GM12873 (cell line): Measurements from ENCODE around the gene RAB34.
A peak's percentile ranks its signal among the peaks of the same experiment; 100 is the strongest.

ENCODE experiments used
- CTCF ChIP-seq: IDR thresholded peaks from 2 replicates; pipeline ENCODE4 v1.5.1; 2012; ENCODE audit warnings: low read depth, mild to moderate bottlenecking, moderate library complexity, low read length, control low read depth; ENCODE audit not compliant: insufficient read depth; ENCODE audit errors: missing control alignments

The RAB34 gene

GRCh38 chr17:28722417-28723158, 4.9 kb upstream of the RAB34 start:
- no peak for TF ChIP-seq CTCF

DNA sequence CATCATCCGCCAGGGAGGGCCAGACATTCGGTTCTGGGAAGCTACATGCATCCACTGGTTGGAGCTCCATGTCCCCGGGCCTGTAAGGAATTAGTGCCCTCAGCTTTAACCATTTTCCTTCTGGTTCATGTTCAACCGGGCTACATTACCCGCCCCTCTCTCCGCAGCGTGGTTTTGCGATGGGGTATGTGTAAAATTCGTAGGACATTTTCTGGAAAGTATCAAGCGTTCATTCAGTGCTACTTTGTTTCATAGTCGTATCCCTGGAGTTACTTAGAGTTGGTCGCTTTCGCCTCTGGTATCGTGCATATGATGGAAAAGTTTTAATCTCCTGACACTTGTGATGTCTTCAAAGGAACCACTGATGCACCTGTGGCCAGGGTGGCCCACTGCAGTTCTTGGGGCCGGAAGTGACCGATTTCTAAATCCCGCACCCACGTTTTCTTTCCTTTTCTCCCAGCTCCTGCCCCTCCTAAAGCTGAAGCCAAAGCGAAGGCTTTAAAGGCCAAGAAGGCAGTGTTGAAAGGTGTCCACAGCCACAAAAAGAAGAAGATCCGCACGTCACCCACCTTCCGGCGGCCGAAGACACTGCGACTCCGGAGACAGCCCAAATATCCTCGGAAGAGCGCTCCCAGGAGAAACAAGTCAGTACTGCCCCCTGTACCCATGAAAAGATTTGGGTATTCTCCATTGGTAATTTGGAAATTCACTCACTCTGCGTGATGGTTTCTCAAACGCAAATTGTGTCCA, 2.8 kb upstream of the RAB34 start:
- TF ChIP-seq CTCF = peak; percentile 24

- TF ChIP-seq CTCF = no peak
Observed at GRCh38 chr17:28719021-28719433, 1.4 kb upstream of the RAB34 start.

- no peak for TF ChIP-seq CTCF
Observed at GRCh38 chr17:28718333-28719020, 809 bp upstream of the RAB34 start.

DNA sequence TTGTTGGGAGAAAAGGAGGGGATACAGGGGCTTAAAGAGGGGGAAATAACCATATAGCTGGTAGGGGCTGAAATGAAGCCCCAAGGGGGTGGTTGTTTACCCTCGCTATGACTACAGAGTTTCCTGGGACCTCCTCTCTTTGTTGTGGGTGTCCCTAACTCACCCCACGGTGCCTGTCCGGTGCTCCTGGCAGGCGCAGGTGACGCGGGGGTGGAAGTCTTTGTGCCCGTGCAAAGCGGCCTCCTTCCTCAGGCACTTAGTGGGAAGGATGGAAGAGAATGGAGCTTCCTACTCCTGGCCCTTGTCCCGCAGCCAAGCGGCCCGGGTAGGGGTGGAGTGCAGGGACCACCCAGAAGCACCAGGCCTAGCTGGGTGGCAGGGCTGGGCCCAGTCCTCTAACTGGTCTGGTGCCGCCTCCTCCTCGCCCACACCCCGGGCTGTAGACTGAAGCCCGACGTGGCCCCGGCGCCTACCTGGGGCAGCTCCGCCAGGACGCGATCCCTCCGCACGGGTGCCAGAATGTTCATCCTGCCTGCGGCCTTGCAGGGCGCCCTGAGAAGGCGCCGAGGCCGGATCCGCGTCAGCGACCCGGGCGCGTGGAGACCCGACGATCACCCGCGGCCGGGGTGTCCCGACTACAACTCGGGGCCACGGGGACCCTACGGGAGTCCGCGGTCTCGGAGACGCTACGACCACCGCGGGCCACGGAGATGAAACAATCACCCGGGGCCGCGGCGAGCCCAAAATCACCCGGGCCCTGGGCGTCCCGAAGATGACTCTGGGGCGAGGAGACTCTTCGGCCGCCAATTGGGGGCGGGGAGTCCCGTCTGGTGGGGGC, 709 bp downstream of the RAB34 start:
- no peak for TF ChIP-seq CTCF

- TF ChIP-seq CTCF = no peak
Observed at GRCh38 chr17:28715217-28715616, 2.5 kb downstream of the RAB34 start.
